GM18505 (cell line): ENCODE data around the gene PRG2.

Source experiments
- ATAC-seq: cut with Tn5 transposase; IDR thresholded peaks from one replicate; pipeline ENCODE4 v1.9.1; 2021; ENCODE audit not compliant: unreplicated experiment
- POLR2A ChIP-seq: IDR thresholded peaks from 4 replicates; pipeline ENCODE4 v1.6.1; 2011; ENCODE audit warnings: borderline replicate concordance; ENCODE audit not compliant: insufficient read depth, insufficient read length; ENCODE audit errors: extremely low read depth

Gene PRG2

GRCh38 chr11:57399221-57399620 is 8.8 kb upstream of the PRG2 start:
- ATAC-seq = no peak

GRCh38 chr11:57397394-57397990 is 7.0 kb upstream of the PRG2 start:
- no peak for ATAC-seq
- no peak for TF ChIP-seq POLR2A

More at GRCh38 chr11:57399221-57399620, 8.8 kb upstream of the PRG2 start:
- no peak for TF ChIP-seq POLR2A

- ATAC-seq = no peak
- no peak for TF ChIP-seq POLR2A
These were observed 6.3 kb upstream of the PRG2 start for GRCh38 chr11:57396744-57397143.

- TF ChIP-seq POLR2A = no peak
- no peak for ATAC-seq
These were observed 5.6 kb upstream of the PRG2 start for GRCh38 chr11:57395905-57396623.

GRCh38 chr11:57394203-57394965 is 3.9 kb upstream of the PRG2 start:
- TF ChIP-seq POLR2A = no peak
- ATAC-seq = no peak

- no peak for ATAC-seq
- TF ChIP-seq POLR2A = no peak
These were observed 2.3 kb upstream of the PRG2 start for GRCh38 chr11:57392763-57393105.

GRCh38 chr11:57392066-57392762 is 1.8 kb upstream of the PRG2 start:
- ATAC-seq = no peak

GRCh38 chr11:57391539-57391938 is 1.1 kb upstream of the PRG2 start:
- no peak for TF ChIP-seq POLR2A
- ATAC-seq = no peak

More at GRCh38 chr11:57392066-57392762, 1.8 kb upstream of the PRG2 start:
- TF ChIP-seq POLR2A = no peak

- no peak for ATAC-seq
- no peak for TF ChIP-seq POLR2A
These were observed 661 bp upstream of the PRG2 start for GRCh38 chr11:57391111-57391510.

GRCh38 chr11:57387289-57388030 is 3.0 kb downstream of the PRG2 start:
- no peak for ATAC-seq

GRCh38 chr11:57386178-57386940 is 4.1 kb downstream of the PRG2 start:
- no peak for ATAC-seq
- no peak for TF ChIP-seq POLR2A

More at GRCh38 chr11:57387289-57388030, 3.0 kb downstream of the PRG2 start:
- no peak for TF ChIP-seq POLR2A

GRCh38 chr11:57380975-57381374 is 9.5 kb downstream of the PRG2 start, which contains the start of gene PRG3:
Gene PRG3, minus strand, starts transcription at chr11:57381150. Its CDS starts 442 bp downstream, at chr11:57380708.
- TF ChIP-seq POLR2A = no peak

More at GRCh38 chr11:57380975-57381374, 9.5 kb downstream of the PRG2 start, which contains the start of gene PRG3:
- no peak for ATAC-seq
